GM18498 (cell line): ENCODE measurements around the gene WNT9A.

Source experiments
- ATAC-seq: cut with Tn5 transposase; IDR thresholded peaks from one replicate; pipeline ENCODE4 v1.9.1; 2021; ENCODE audit warnings: mild to moderate bottlenecking, moderate library complexity; ENCODE audit not compliant: unreplicated experiment

WNT9A gene

DNA sequence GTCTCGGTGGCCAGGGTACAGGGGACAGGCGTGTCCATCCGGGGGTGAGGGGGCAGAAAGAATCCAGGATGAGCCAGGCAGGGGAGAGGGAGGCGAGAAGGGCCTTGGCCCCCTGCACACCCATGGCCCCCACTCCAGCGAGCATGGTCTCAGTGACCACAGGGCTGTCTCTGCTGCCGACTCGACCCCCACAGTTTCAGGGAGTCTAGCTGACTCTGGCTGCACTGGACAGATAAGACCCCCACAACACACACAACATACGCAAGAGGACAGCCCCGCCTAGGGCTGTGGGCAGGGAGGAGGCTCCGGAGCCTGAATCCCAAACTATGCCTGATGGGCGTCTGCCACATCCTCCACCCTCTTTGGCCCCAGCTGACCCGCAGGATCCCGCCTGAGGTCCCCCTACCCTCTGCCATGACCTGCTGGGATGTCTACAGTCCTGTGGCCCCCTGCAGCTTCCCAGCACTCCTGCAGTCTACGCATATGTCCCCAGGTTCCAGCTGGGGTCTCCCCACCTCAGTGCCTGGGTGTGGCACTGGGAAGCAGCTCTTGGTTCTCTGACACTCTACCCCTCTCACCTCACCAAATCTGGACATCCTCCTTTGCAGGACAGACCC lies 22.0 kb downstream of the WNT9A start:
- ATAC-seq, result no peak

DNA sequence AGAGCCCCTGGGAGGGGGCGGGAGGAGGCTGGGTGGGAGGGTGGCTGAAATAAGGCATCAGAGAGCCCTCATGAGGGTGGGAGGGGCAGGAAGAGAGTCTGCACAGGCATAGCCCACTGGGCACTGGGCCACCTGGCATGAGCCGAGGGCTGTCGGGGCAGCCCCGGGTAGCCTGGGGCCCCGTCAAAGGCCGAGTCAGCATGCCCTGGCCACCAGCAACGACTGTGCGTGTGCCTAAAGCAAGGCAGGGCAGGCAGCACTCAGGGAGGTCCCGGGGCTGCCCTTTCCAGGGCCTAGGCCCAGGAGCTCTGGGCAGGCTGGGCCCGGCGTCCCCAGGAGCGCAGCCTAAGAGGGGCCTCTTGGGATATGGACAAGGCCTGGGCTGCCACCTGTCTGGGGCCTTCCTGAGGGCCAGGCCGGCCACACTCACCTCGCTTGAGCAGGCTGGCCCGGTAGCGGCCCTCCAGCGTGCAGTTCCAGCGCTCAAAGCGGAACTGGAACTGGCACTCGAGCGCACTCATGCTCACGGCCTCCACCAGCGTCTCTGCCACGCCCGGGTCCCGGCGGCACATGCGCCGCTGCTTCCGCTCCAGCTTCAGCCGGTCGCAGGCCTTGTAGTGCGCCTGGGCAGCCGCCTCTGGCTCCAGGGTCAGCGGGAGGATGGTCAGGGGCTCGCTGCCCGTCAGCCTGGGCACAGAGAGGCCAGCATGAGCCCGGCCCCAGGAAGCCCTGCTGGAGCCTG lies 22.7 kb downstream of the WNT9A start:
- ATAC-seq, result no peak

DNA sequence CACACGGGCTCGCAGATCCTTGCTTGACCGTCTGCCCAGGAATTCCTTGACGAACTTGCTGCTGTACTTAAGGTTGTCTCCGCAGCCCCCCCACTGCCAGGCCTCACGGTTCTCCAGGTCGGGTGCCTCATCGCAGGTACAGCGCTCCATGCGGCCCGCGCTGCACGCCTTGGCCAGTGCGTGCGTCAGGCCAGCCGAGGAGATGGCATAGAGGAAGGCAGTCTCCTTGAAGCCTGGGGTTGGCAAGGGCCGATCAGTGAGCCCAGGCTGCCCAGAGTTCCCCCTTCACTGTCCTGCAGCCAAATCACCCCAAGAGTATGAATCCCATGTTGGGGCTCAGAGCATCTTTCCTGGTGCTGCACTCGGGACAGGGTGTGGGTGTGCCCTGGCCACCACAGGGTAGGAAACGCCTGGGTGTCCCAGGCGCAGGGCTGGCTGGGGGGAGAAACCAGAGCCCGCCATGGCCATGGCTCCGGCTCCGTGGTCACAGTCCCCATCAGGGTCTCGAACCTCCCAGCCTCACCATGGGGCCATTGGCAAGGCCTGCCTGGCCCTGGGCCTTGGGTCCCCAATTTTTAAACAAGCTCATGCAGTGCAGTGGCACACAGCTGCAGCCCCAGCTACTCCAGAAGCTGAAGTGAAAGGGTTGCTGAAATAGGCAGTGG lies 23.4 kb downstream of the WNT9A start:
- no peak for ATAC-seq

DNA sequence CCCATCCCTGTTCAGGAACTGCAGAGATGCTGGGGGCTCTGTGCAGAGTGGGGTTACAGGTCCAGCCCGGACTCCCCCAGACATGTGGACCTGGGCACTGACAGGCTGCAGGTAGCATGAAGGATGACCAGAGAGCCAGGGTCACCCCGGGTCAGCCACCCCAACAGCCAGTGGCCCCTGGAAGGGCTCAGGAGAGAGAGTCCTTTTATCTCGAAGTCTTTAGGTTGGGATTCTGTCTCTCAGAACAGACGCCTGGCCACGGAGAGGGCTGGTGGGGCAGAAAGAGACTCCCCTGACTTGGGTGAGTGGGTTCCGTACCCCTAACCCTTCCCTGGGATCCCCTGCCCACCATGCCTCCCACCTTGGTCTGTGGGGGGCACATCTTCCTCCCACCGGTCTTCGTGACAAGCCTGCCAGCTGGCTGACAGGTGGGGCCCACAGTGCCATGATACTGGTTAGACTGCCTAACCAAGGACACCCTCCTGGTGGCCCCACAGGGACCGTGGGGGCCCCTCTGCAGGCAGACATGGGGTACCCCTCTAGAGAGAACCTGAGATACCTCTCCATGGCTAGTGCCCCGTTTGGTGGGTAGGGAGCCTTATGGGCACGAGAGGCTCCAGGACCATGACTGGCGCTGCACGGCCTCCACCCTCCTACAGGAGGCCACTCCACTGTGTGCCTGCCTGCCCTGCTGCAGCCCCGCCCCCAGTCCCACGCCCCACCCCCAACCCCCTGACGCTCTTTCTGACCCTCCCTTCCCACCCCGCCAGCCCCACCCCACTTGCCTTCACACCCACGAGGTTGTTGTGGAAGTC lies 24.2 kb downstream of the WNT9A start:
- no peak for ATAC-seq

DNA sequence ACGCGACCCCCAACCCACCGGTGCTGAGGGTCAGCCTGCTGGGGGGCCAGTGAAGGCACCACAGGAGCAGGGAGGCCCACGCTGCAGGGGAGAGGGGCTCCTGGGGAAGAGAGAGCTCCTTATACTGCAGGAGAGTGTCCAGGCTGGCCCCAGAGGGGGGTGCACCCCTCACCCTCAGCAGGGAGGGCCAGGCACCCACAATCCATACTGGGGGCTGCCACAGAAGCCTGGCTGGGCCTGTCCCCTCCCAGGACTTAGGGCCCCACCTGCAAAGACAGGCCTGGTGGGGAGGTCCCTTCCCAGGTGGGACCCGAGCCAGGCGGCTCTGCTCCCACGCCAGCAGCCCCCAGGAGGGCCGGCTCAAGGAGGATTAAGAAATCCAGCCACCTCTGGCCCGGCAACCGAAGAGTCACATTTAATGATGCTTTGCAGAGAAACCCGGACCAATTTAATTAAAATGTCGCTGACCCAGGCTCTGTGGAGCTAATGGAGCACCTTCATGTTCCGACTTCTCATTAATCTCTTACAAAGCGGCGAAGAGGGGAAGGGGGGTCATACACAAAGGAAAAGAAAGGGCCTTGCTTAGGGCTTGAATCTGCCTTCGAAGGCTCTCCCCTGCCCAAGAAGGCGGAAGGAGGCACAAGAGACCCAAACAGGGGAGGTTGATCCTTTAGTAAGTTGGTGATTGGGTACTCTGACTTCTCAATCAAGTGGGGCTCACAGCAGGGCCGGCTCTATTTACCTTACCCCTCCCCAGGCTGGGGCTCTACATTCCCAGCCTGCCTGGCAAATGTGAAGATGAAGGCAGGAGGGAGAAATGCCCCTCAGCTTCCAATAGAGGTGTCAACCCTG lies 25.0 kb downstream of the WNT9A start:
- ATAC-seq, result no peak

DNA sequence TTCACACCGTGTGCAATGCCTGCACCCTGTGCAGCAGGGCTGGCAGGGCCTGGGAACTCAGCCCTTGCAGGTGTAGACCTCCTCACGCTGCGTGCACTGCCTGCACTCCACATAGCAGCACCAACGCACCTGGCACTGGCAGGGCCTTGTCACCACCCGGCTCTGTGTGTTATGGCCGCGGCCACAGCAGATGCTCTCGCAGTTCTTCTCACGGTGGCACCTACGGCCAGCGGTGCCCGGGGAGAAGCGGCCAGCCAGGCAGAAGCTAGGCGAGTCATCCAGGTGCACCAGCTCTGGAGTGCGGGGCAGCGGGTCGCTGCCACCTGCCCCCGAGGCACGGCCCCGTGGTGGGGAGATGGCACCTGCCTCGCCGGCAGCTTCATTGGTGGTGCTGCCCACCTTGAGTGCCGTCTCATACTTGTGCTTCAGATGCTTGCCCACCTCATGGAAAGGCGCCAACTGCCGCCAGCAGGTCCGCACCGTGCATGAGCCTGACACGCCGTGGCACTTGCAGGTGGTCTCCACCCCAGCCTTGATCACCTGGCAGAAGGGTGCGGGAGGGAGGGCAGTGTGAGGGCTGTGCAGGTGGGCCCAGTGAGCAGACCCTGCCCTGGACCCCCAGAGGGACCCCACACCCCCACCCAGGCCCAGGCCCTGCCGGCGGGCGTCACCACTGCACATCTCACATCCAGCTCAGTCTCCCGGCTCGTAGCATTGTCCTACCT lies 26.1 kb downstream of the WNT9A start:
- ATAC-seq, result no peak

DNA sequence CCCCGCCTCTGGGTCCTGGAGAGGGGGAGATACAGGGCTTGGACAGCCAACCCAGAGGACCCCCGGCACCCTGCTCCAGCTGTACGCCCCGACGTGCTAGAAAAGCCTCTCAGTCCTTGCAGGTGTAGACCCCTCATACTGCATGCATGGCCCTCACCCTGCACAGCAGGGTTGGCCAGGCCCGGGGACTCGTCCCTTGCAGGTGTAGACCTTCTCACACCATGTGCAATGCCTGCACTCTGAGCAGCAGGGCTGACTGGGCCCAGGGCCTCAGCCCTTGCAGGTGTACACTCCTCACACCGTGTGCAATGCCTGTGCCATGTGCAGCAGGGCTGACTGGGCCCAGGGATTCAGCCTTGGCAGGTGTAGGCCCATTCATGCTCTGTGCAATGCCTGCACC lies 26.8 kb downstream of the WNT9A start:
- no peak for ATAC-seq

DNA sequence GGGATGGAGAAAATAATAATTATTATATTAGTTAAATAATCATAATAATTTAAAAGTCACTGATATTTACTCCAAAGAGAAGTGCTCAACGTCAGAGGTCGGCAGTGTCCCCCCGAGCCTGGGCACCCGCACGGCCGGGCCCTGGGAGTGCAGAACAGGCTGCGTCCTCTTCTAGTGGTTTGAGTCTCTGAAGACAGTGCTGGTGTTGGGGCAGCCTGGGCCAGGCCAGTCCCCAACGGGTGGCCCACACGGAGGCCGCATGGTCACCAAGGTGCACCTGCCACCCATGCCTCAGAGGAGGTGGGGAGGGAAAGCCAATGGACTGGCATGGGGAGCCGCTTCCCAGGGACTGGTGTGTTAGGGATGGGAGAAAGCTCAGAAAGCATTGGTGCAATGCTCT lies 27.3 kb downstream of the WNT9A start:
- no peak for ATAC-seq

DNA sequence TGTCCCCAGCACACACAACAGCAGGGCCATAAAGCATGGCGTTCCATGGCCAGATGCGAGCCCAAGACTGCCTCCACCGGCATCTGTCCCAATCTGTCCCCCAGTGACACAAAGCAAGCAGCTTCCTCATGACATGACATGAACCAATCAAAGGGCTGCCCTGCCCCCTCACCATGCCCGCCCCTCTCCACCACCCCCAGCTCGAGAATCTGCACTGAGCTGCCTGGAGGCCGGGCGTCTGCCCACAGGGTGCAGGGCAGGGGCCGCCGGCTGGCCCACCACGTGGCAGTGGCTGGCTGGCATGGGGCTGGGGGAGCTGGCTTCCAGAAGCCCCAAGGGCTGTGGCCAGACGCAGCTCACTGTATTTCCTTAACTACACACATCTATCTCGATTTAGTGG lies 27.8 kb downstream of the WNT9A start:
- no peak for ATAC-seq

DNA sequence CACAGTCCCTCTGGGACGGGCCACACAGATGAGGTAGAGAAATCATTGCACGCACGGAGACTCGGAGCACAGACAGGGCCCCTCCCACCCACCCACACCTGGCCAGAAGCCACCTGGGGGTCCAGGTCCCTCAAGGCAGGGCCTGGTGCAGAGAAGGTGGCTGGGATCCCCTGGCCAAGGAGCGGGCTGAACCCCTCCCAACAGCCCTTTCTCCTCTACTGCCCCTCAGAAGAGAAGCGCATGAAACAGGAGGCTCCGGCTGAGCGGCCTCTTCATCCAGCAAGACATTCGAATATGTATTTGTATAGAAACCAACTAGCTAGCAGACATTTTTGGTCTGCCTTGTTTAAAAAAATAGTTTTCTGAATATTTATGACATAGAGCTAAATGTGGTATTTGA lies 29.0 kb downstream of the WNT9A start:
- no peak for ATAC-seq

DNA sequence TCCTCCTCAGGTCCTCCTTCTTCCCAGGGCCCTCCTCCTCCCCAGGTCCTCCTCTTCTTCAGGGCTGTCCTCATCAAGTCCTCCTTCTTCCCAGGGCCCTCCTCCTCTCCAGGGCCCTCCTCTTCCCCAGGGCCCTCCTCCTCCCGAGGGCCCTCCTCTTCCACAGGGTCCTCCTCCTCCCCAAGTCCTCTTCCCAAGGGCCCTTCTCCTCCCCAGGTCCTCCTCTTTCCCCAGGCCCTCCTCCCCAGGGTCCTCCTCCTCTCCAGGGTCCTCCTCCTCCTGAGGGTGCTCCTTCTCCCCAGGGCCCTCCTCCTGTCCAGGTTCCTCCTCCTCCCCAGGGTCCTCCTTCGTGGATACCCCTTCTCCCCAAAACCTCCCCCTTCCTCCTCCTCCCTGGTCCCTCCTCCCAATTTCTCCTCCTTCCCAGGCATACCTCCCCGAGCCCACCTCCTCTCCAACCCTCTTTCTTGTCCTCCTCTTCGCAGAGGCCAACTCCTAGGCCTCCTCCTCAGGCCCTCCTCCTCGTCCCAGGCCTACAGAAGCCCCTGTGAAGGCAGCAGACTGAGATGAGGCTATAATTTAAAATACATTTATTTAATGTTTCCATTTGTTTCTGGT lies 29.5 kb downstream of the WNT9A start:
- no peak for ATAC-seq

DNA sequence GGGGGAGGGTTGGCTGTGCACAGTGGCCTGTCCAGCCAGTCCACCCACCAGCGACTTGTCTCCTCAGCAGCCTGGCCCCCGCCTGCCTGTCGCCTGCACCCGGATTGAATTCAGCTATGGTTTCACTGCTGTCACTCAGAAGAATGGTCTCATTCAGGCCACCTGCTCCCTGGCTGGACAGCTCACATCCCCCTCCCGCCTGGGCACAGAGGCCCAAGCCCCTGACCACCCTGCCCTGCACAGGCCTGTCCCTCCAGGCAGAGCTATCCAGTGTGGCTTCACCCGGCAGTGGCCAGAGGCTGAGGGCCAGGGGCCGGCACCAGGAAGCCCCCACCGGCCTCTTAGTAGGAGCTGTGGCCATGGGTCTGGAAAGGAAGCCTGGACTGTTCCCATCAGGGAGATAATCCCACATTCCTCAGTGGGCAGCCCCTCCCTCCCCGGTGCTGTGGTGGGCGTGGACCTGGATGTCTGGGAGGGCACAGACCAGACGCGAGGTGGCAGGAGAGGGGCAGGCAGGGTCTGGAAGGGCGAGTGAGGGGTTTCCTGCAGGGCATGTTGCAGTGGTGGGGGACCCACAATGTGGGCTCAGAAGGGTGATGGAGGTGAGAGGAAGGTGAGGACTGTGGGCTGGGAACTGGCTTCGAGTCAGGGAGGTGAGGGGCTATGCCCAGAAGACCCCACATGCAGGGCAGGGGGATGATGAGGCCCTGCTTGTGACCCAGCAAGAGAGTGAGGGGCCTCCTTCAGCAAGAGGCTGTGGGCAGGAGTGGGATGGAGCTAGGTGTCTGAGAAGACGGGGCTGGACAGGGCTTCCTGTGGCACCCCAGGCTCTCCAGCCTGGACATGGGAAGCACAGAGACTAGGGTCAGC lies 30.4 kb downstream of the WNT9A start:
- no peak for ATAC-seq

DNA sequence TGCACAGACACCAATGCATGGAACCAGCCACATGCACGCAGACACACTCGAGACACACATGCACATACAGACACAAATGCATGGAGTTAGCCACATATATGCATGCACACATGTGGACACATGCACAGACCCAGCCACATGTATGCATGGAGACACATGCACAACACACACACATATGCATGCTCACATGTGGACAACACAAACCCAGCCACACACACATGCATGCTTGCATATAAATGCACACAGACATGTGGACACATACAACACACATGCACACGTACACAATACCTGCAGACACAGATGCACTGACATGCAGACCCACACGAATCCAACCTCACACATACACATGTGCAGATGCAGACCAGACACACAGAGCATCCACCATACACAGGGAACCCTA lies 31.1 kb downstream of the WNT9A start:
- no peak for ATAC-seq

DNA sequence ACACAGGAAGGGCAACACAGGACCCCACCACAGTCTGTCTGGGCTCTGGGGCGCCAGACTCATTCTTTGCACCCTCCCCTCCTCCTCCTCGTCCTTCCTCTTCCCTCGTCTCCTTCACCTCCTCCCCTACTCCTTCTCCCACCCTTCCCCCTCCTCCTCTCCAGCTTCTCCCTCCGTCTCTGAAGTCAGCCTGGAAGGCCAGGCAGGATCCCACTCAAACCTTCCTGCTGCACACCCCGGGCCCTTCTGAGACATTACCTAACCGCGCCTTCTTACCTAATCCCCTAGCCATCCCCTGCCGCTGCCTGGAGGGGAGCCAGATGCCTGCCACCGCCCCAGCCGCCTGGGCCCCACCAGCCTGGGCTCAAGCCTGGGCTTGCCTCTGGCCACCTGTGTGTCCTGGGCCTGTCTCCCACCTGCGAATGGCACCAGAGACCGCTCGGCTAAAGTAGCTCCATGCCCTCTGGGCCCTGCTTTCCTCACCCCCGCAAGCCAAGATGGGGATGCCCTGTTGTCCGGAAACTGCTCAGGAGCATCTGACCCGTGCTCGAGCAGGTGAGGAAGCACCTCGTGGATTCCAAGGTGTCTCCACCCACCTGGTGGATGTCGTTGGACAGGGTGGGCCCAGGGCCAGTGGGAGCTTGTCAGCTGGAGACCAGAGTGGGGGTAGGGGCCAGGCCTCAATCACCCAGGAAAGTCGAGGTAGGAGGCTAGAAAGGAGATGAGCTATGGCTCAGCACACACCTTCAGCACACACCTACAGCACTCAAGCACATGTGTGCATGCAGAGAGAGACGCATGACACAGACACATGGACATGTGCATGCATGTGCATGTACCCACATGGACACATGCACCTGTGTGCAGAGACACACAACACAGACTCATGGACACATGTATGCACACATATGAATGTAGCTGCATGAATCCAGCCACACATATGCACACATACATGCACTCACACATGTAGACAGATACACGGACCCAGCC lies 31.9 kb downstream of the WNT9A start:
- ATAC-seq, result no peak

DNA sequence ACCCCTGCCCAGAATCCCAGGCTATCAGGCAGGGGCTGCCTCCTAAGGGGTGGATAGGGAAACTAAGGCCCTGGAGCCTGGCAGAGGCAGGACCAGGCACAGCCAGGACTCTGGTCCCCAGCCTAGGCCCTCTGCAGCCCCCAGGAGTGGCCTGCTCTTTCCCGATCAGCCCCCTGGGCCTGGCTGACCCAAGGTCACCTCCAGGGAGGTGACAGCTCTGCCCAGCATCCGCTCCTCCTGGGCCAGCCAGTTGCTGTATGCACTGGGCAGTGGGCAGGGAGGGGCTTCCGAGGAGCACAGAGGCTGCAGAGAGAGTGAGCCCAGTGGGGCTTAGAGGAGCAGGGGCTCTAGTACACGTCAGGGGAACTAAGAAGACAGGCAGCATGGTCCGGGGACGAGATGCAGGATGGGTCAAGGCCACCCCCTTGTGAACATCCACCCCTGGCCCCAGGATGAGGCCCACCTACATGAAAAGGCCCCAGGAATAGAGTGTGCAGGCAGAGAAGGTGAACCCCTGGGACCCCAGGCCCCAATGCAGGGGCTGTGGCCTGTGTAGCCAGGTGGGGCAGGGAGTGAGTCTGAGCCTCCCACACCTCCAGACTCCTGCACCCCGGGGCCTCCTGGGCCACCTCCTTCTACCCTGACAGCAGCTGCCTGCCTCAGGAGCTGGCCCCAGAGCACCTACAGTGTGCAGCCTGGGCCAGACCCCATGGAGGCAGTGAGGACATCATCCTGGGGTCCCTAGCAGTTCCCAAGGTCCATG lies 32.8 kb downstream of the WNT9A start:
- ATAC-seq, result no peak
